H1 (cell line): ENCODE data around the gene HOMER3. TPM values are rescaled to one million over a fixed set of nuclear protein-coding genes. Genes with fewer than 3 reads are reported as not detected.

Source experiments
- CTCF ChIA-PET: fragments of 300-600 bp; sonication (Branson Sonifier 250); formaldehyde crosslinking; loops from one replicate; lab custom pipeline; 2021; ENCODE audit not compliant: partially characterized antibody; lab: Charles Lee
- POLR2A ChIA-PET: fragments of 300-600 bp; sonication (Branson Sonifier 250); formaldehyde crosslinking; loops from one replicate; lab custom pipeline; 2021; ENCODE audit warnings: inconsistent platforms; ENCODE audit not compliant: partially characterized antibody; lab: Charles Lee
- DNase-seq, 2 experiments: peaks; one replicate each; pipeline versions ENCODE4 v3.0.0 to v3.0.0-alpha.2; 2010 to 2022; ENCODE audit warnings: low spot score in 2 of 2, low read depth in 1 of 2, mixed read lengths in 1 of 2
- FAIRE-seq: peaks from 2 replicates; lab custom pipeline; 2011; peaks lifted over from hg19 to GRCh38; lab: Jason Lieb, UNC
- H2AFZ ChIP-seq: 2 replicates; pipeline ENCODE4 v1.8.1; 2012; ENCODE audit warnings: low read length, inconsistent platforms
- H2AK5ac ChIP-seq: 2 replicates; pipeline ENCODE4 v1.6.1; 2013; ENCODE audit warnings: low read depth, low read length
- H2BK120ac ChIP-seq: replicated peaks from 2 replicates; pipeline ENCODE3; 2013; ENCODE audit warnings: low read depth, low read length, inconsistent platforms
- H2BK12ac ChIP-seq: 2 replicates; pipeline ENCODE4 v1.6.1; 2013; ENCODE audit warnings: low read depth, low read length
- H2BK15ac ChIP-seq: 2 replicates; pipeline ENCODE4 v1.6.1; 2013; ENCODE audit warnings: low read length
- H2BK20ac ChIP-seq: 2 replicates; pipeline ENCODE4 v1.6.1; 2013; ENCODE audit warnings: low read length
- H2BK5ac ChIP-seq: 2 replicates; pipeline ENCODE4 v1.6.1; 2013; ENCODE audit warnings: low read depth, low read length
- H3K14ac ChIP-seq: 2 replicates; pipeline ENCODE4 v1.6.1; 2013; ENCODE audit warnings: inconsistent platforms; ENCODE audit not compliant: insufficient read length
- H3K18ac ChIP-seq: 2 replicates; pipeline ENCODE4 v1.6.1; 2013; ENCODE audit warnings: low read length; ENCODE audit errors: extremely low read depth
- H3K23ac ChIP-seq: 2 replicates; pipeline ENCODE4 v1.6.1; 2013; ENCODE audit warnings: inconsistent platforms; ENCODE audit not compliant: insufficient read length
- H3K23me2 ChIP-seq: 2 replicates; pipeline ENCODE4 v1.6.1; 2013; ENCODE audit warnings: low read depth, low read length
- H3K27ac ChIP-seq: 2 replicates; pipeline ENCODE4 v1.6.1; 2011; ENCODE audit warnings: low read depth, low read length, inconsistent platforms
- H3K27me3 ChIP-seq, 4 experiments: replicated peaks in 1 of 4; 1 replicate in 1 of 4; 2 replicates in 3 of 4; pipeline versions ENCODE4 v1.6.1 to v1.8.1; 2011 to 2013; ENCODE audit warnings: low read length in 3 of 4, mild to moderate bottlenecking in 3 of 4, inconsistent platforms in 2 of 4, mixed read lengths in 2 of 4, moderate library complexity in 1 of 4; ENCODE audit not compliant: control insufficient read depth in 3 of 4, insufficient read depth in 3 of 4; ENCODE audit errors: extremely low read depth in 1 of 4
- H3K36me3 ChIP-seq, 4 experiments: 2 replicates each; pipeline versions ENCODE4 v1.6.1 to v1.8.1; 2011 to 2013; ENCODE audit warnings: mild to moderate bottlenecking in 4 of 4, low read length in 3 of 4, moderate library complexity in 2 of 4, control low read depth in 1 of 4, inconsistent platforms in 1 of 4; ENCODE audit not compliant: insufficient read depth in 4 of 4, control insufficient read depth in 2 of 4
- H3K4ac ChIP-seq: replicated peaks from 2 replicates; pipeline ENCODE3; 2013; ENCODE audit warnings: low read length, low read depth, mixed read lengths, inconsistent platforms; ENCODE audit not compliant: insufficient read length
- H3K4me1 ChIP-seq, 4 experiments: replicated peaks in 1 of 4; 1 replicate in 1 of 4; 2 replicates in 3 of 4; pipeline versions ENCODE4 v1.6.1 to v1.8.1; 2011 to 2013; ENCODE audit warnings: low read length in 3 of 4, inconsistent platforms in 2 of 4, mixed read lengths in 1 of 4; ENCODE audit not compliant: insufficient read depth in 4 of 4, control insufficient read depth in 3 of 4
- H3K4me2 ChIP-seq, 2 experiments: 2 replicates each; pipeline versions ENCODE4 v1.6.1 to v1.8.1; 2011 to 2013; ENCODE audit warnings: low read depth in 2 of 2, low read length in 2 of 2, control low read depth in 1 of 2, inconsistent platforms in 1 of 2, mild to moderate bottlenecking in 1 of 2; ENCODE audit not compliant: insufficient read depth in 1 of 2
- H3K4me3 ChIP-seq, 4 experiments: fragments of 200-600, 300-600 bp in 1 of 4; sonication (generic), shearing (Covaris generic), sonication (Bioruptor Twin) in 1 of 4; 2 replicates each; pipeline versions ENCODE4 v1.5.1 to v1.8.1; 2011 to 2016; ENCODE audit warnings: low read length in 4 of 4, low read depth in 3 of 4, control low read depth in 2 of 4, inconsistent platforms in 2 of 4, mild to moderate bottlenecking in 2 of 4, mixed read lengths in 1 of 4, moderate library complexity in 1 of 4; ENCODE audit not compliant: insufficient read depth in 2 of 4; ENCODE audit errors: extremely low read depth in 1 of 4
- H3K56ac ChIP-seq: replicated peaks from 2 replicates; pipeline ENCODE3; 2013; ENCODE audit warnings: low read depth, mild to moderate bottlenecking, mixed read lengths, low read length, inconsistent platforms; ENCODE audit not compliant: insufficient read length
- H3K79me1 ChIP-seq: 2 replicates; pipeline ENCODE4 v1.6.1; 2013; ENCODE audit warnings: low read depth, low read length, control low read depth
- H3K79me2 ChIP-seq, 2 experiments: 2 replicates each; pipeline versions ENCODE4 v1.6.1 to v1.8.1; 2012 to 2013; ENCODE audit warnings: low read length in 2 of 2, mild to moderate bottlenecking in 2 of 2, inconsistent platforms in 1 of 2; ENCODE audit not compliant: insufficient read depth in 2 of 2, control insufficient read depth in 1 of 2
- H3K9ac ChIP-seq, 4 experiments: replicated peaks in 1 of 4; 1 replicate in 1 of 4; 2 replicates in 3 of 4; pipeline versions ENCODE4 v1.6.1 to v1.8.1; 2011 to 2013; ENCODE audit warnings: low read depth in 3 of 4, low read length in 3 of 4, control low read depth in 2 of 4, mild to moderate bottlenecking in 2 of 4, moderate library complexity in 2 of 4, inconsistent platforms in 1 of 4; ENCODE audit errors: extremely low read depth in 1 of 4
- H3K9me3 ChIP-seq, 2 experiments: 2 replicates each; pipeline versions ENCODE4 v1.6.1 to v1.8.1; 2012 to 2013; ENCODE audit warnings: mild to moderate bottlenecking in 2 of 2, moderate library complexity in 2 of 2, control low read depth in 1 of 2, inconsistent platforms in 1 of 2, low read depth in 1 of 2, low read length in 1 of 2, mixed read lengths in 1 of 2; ENCODE audit not compliant: insufficient read depth in 2 of 2
- H4K20me1 ChIP-seq, 2 experiments: replicated peaks in 1 of 2; 2 replicates each; pipeline versions ENCODE3 to v1.8.1; 2011 to 2013; ENCODE audit warnings: inconsistent platforms in 2 of 2, low read length in 2 of 2, mild to moderate bottlenecking in 1 of 2; ENCODE audit not compliant: insufficient read depth in 2 of 2, control insufficient read depth in 1 of 2
- H4K5ac ChIP-seq: 2 replicates; pipeline ENCODE4 v1.6.1; 2013; ENCODE audit warnings: low read length, low read depth, mixed read lengths, inconsistent platforms; ENCODE audit not compliant: insufficient read length
- H4K8ac ChIP-seq: 2 replicates; pipeline ENCODE4 v1.8.0; 2013; ENCODE audit warnings: mild to moderate bottlenecking, moderate library complexity, low read length, inconsistent platforms; ENCODE audit not compliant: insufficient read depth; ENCODE audit errors: extremely low read depth
- H4K91ac ChIP-seq: replicated peaks from 2 replicates; pipeline ENCODE3; 2013; ENCODE audit warnings: low read length, mixed read lengths, inconsistent platforms; ENCODE audit not compliant: insufficient read length
- KDM4A ChIP-seq: IDR thresholded peaks from one replicate; pipeline ENCODE4 v1.7.1; 2012; ENCODE audit warnings: low read depth, mild to moderate bottlenecking, moderate library complexity, low read length, inconsistent platforms; ENCODE audit not compliant: severe bottlenecking
- KDM5A ChIP-seq: fragments of 200-600 bp; IDR thresholded peaks from 2 replicates; pipeline ENCODE4 v1.7.1; 2012; ENCODE audit warnings: mild to moderate bottlenecking, low read length, inconsistent platforms, mixed read lengths
- RFX5 ChIP-seq: IDR thresholded peaks from 2 replicates; pipeline ENCODE4 v1.6.1; 2011; ENCODE audit warnings: low read depth, low read length, improper control_type of control experiment, borderline replicate concordance
- SUZ12 ChIP-seq: fragments of 200-600 bp; sonication (generic); IDR thresholded peaks from 2 replicates; pipeline ENCODE4 v1.6.1; 2012; ENCODE audit warnings: mild to moderate bottlenecking, inconsistent platforms, low read length, moderate library complexity, mixed read lengths
- TAF1 ChIP-seq: IDR thresholded peaks from 2 replicates; pipeline ENCODE4 v1.6.1; 2011; ENCODE audit warnings: mild to moderate bottlenecking, low read depth, low read length
- WGBS, 2 experiments: shearing (Covaris generic) in 1 of 2; methylation state at CpG; one replicate each; pipeline versions ENCODE4 v1.1.6 to v1.1.7; 2013 to 2015; ENCODE audit warnings: low lambda C conversion rate in 2 of 2, mixed read lengths in 2 of 2, inconsistent platforms in 1 of 2, low coverage in 1 of 2, missing lambda C conversion rate in 1 of 2; ENCODE audit not compliant: insufficient replicate concordance in 2 of 2, insufficient coverage in 1 of 2, insufficient read length in 1 of 2; ENCODE audit errors: extremely low coverage in 1 of 2, missing lambda C conversion rate in 1 of 2; 5-methylcytosine and 5-hydroxymethylcytosine counted together
- polyA plus RNA-seq, 7 experiments: library from polyadenylated mRNA; depleted of rRNA in 3 of 7; stranded (reverse) in 5 of 7; unstranded in 2 of 7; fragments of >200 nt in 5 of 7; fragments of 200-250 nt in 2 of 7; gene quantifications; 1 replicate in 5 of 7; 2 replicates in 1 of 7; 4 replicates in 1 of 7; pipeline versions ENCODE4 v1.2.1 to v1.2.3, GENCODE V29; 2011 to 2013; ENCODE audit warnings: missing spikeins in 2 of 7, mixed read lengths in 2 of 7
- total RNA-seq: library from RNA; stranded (reverse); fragmentation: NEBNext Ultra II Directional; extraction: Animal tissue kit (Norgen Biotek cat#: 25700); gene quantifications from 2 replicates; pipeline ENCODE4 v1.2.1, GENCODE V29; 2021

The HOMER3 gene
- total and polyA plus RNA-seq, 2 of the 8 experiments (the other 6 are each of a cell fraction or from before 2014, with no cell fraction given), result 28.3 to 41.6 TPM

- Histone ChIP-seq H3K4ac (no peak overlapping the region), H3K79me1 (peaks cover 2% of the 10 kb centered on the region; the same call in 1 of the 2 replicates), H2BK120ac (no peak overlapping the region), H3K4me2 (no peak overlapping the region), H2BK20ac (no peak overlapping the region), H3K27ac (no peak overlapping the region), H4K20me1 (peaks cover 0 to 5% of the 10 kb centered on the region in 2 experiments), H3K18ac (no peak overlapping the region), H3K9ac (no peak overlapping the region), H4K5ac (no peak overlapping the region), H3K79me2 (no peaks in the 10 kb centered on the region), H4K91ac (no peak overlapping the region), H3K23me2 (peaks cover 13% of the 10 kb centered on the region; the same call in 1 of the 2 replicates), H3K14ac (no peak overlapping the region), H3K36me3 (no peaks in the 10 kb centered on the region), H2BK5ac (no peak overlapping the region), H2BK12ac (no peak overlapping the region), H2BK15ac (no peak overlapping the region), H4K8ac (no peak overlapping the region), H2AFZ (no peak overlapping the region), H3K4me1 (no peaks in the 10 kb centered on the region), H2AK5ac (0 out of 2 replicates have a peak overlapping the region, but pooled peaks have one; percentile 24), H3K4me3 (no peak overlapping the region), H3K56ac (no peak overlapping the region), H3K23ac (no peak overlapping the region), H3K27me3 (no peaks in the 10 kb centered on the region), H3K9me3 (no peaks in the 10 kb centered on the region)
- WGBS, 2 experiments, result 98 to 100% methylated on average over 2 of the region's 2 CpGs
- CTCF ChIA-PET, result no interaction called here
- FAIRE-seq, result no peak
- POLR2A ChIA-PET, result interaction anchor here (1.5 kb wide), 1 partner anchor 27 kb away, joined by 3 read pairs; no protein-coding TSS in a partner anchor
- TF ChIP-seq SUZ12 (no peak), RFX5 (no peak), TAF1 (no peak), KDM4A (no peak), KDM5A (no peak)
- no peak for DNase-seq
These were observed 14.0 kb upstream of the HOMER3 start for GRCh38 chr19:18955042-18955441.
